CD4-positive, CD25-positive, alpha-beta regulatory T cell (primary cell): ENCODE results near the gene PHACTR2. TPM values are rescaled to one million over a fixed set of nuclear protein-coding genes. Genes with fewer than 3 reads are reported as not detected.

Source experiments
- ATAC-seq, 2 donors: fragments of 150-1000 bp; cut with Tn5 transposase; one replicate each; pipeline ENCODE4 v1.10.0; 2021; ENCODE audit warnings: low read depth in 2 of 2, moderate number of reproducible peaks in 2 of 2, moderate library complexity in 1 of 2
- DNase-seq, 3 donors: peaks; one replicate each; pipeline versions ENCODE4 v3.0.0 to v3.0.0-alpha.2; 2012 to 2022; ENCODE audit warnings: mixed read lengths in 1 of 3
- H3K27ac ChIP-seq: one replicate; pipeline ENCODE4 v1.7.0; 2013; ENCODE audit warnings: mild to moderate bottlenecking, low read length; ENCODE audit not compliant: insufficient read depth, poor library complexity, severe bottlenecking
- H3K27me3 ChIP-seq: one replicate; pipeline ENCODE4 v1.7.0; 2013; ENCODE audit warnings: low read length; ENCODE audit not compliant: control insufficient read depth, insufficient read depth
- H3K36me3 ChIP-seq: one replicate; pipeline ENCODE4 v1.7.0; 2013; ENCODE audit warnings: mild to moderate bottlenecking, low read length, moderate library complexity; ENCODE audit not compliant: control insufficient read depth, insufficient read depth
- H3K4me1 ChIP-seq: 2 replicates; pipeline ENCODE4 v1.7.0; 2013; ENCODE audit warnings: mild to moderate bottlenecking, low read length; ENCODE audit not compliant: insufficient read depth, control insufficient read depth, poor library complexity, severe bottlenecking
- H3K4me3 ChIP-seq: one replicate; pipeline ENCODE4 v1.7.0; 2013; ENCODE audit warnings: low read depth, mild to moderate bottlenecking, low read length, moderate library complexity
- H3K9me3 ChIP-seq, 2 experiments: 1 replicate in 1 of 2; 2 replicates in 1 of 2; pipeline ENCODE4 v1.7.0; 2013; ENCODE audit warnings: low read length in 2 of 2, mild to moderate bottlenecking in 1 of 2, moderate library complexity in 1 of 2; ENCODE audit not compliant: control insufficient read depth in 2 of 2
- H3K27ac Mint-ChIP-seq, 3 donors: one replicate each; pipeline ENCODE4 v1.8.0; 2020 to 2022; ENCODE audit warnings: mild to moderate bottlenecking in 3 of 3, mixed read lengths in 3 of 3, moderate library complexity in 2 of 3
- H3K27me3 Mint-ChIP-seq: one replicate; pipeline ENCODE4 v1.8.0; 2022; ENCODE audit warnings: mild to moderate bottlenecking, mixed read lengths
- H3K36me3 Mint-ChIP-seq: one replicate; pipeline ENCODE4 v1.8.0; 2020; ENCODE audit warnings: mixed read lengths
- H3K4me1 Mint-ChIP-seq, 4 donors: one replicate each; pipeline ENCODE4 v1.8.0; 2020 to 2022; ENCODE audit warnings: mixed read lengths in 4 of 4, mild to moderate bottlenecking in 1 of 4
- H3K4me3 Mint-ChIP-seq, 4 donors: one replicate each; pipeline ENCODE4 v1.8.0; 2020 to 2022; ENCODE audit warnings: mild to moderate bottlenecking in 4 of 4, mixed read lengths in 4 of 4, moderate library complexity in 3 of 4
- H3K9me3 Mint-ChIP-seq, 7 donors: one replicate each; pipeline ENCODE4 v1.8.0; 2020 to 2022; ENCODE audit warnings: mixed read lengths in 7 of 7, mild to moderate bottlenecking in 3 of 7, moderate library complexity in 2 of 7
- polyA plus RNA-seq, 4 donors: library from polyadenylated mRNA; unstranded; fragments of 300-500 nt; fragmentation: Illumina TruSeq; gene quantifications; one replicate each; pipeline ENCODE4 v1.2.3, GENCODE V29; 2021
- total RNA-seq: library from RNA; stranded (reverse); gene quantifications from one replicate; pipeline ENCODE4 v1.2.3, GENCODE V29; 2022

Gene PHACTR2
- total and polyA plus RNA-seq, 5 donors from 2014 or later = 16.1 to 70.2 (median 29.8) TPM

GRCh38 chr6:143687591-143687990 is 9.8 kb downstream of the PHACTR2 start:
- Histone ChIP-seq H3K27me3 (no peaks in the 10 kb centered on the region), H3K36me3 (no peaks in the 10 kb centered on the region), H3K9me3 (peaks cover 3 to 4% of the 10 kb centered on the region in 2 experiments), H3K4me1 (no peaks in the 10 kb centered on the region), H3K4me3 (no peak overlapping the region), H3K27ac (no peak overlapping the region)
- H3K9me3 Mint-ChIP-seq = peaks cover 0 to 5% (median 0%) of the 10 kb centered on the region in 7 donors
- H3K4me1 Mint-ChIP-seq = peaks cover 0 to 71% (median 47%) of the 10 kb centered on the region in 4 donors
- H3K27ac Mint-ChIP-seq = no peak overlapping the region
- ATAC-seq (no peak), DNase-seq (no peak)
- peaks cover 22% of the 10 kb centered on the region for H3K36me3 Mint-ChIP-seq
- H3K4me3 Mint-ChIP-seq = no peak overlapping the region
- H3K27me3 Mint-ChIP-seq = no peaks in the 10 kb centered on the region

GRCh38 chr6:143688681-143689080 is 10.9 kb downstream of the PHACTR2 start:
- Mint-ChIP-seq H3K27ac (no peak overlapping the region), H3K36me3 (peaks cover 18% of the 10 kb centered on the region), H3K27me3 (no peaks in the 10 kb centered on the region), H3K4me3 (peak overlapping the region in 1 of 4 donors; percentile 6), H3K9me3 (peaks cover 0 to 4% (median 0%) of the 10 kb centered on the region in 7 donors), H3K4me1 (peaks cover 0 to 68% (median 52%) of the 10 kb centered on the region in 4 donors)
- no peak overlapping the region for H3K27ac ChIP-seq
- no peaks in the 10 kb centered on the region for H3K36me3 ChIP-seq
- no peak for DNase-seq
- H3K9me3 ChIP-seq = no peaks in the 10 kb centered on the region
- no peak for ATAC-seq
- H3K4me1 ChIP-seq = no peaks in the 10 kb centered on the region
- no peak overlapping the region for H3K4me3 ChIP-seq
- H3K27me3 ChIP-seq = no peaks in the 10 kb centered on the region

GRCh38 chr6:143689852-143690251 is 12.1 kb downstream of the PHACTR2 start:
- Mint-ChIP-seq H3K27me3 (no peaks in the 10 kb centered on the region), H3K36me3 (peaks cover 18% of the 10 kb centered on the region), H3K9me3 (no peaks in the 10 kb centered on the region), H3K4me3 (peak overlapping the region in 1 of 4 donors; percentile 8), H3K4me1 (peaks cover 5 to 70% (median 55%) of the 10 kb centered on the region in 4 donors), H3K27ac (peak overlapping the region in 1 of 3 donors; percentile 1)
- Histone ChIP-seq H3K36me3 (no peaks in the 10 kb centered on the region), H3K27me3 (no peaks in the 10 kb centered on the region), H3K9me3 (no peaks in the 10 kb centered on the region), H3K4me3 (no peak overlapping the region), H3K27ac (no peak overlapping the region), H3K4me1 (no peaks in the 10 kb centered on the region)
- no peak for DNase-seq
- ATAC-seq = no peak

DNA sequence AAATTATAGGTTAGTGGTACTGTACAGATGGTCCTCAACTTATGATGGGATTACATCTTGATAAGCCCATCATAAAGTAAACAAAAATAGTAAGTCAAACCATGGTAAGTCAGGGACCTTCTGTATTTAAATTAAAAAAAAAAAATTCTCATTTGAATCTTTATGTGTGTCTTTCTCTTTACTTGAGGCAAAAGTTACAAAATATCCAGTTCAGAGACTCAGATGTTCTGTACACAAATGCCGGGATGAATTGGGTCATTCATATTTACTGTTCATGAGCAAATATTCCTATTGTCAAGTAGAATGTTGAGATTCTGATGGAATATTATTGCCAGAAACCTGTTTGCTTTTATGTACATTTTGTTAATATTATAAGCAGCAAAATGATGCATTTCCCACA is 13.4 kb downstream of the PHACTR2 start:
- no peak overlapping the region for H3K27ac ChIP-seq
- no peak overlapping the region for H3K4me3 ChIP-seq
- H3K27ac Mint-ChIP-seq = no peak overlapping the region
- DNase-seq (no peak), ATAC-seq (no peak)
- H3K9me3 ChIP-seq = no peaks in the 10 kb centered on the region
- H3K4me1 ChIP-seq = peaks cover 9% of the 10 kb centered on the region
- H3K4me1 Mint-ChIP-seq = peaks cover 16 to 81% (median 64%) of the 10 kb centered on the region in 4 donors
- H3K27me3 Mint-ChIP-seq = no peaks in the 10 kb centered on the region
- no peak overlapping the region for H3K4me3 Mint-ChIP-seq
- H3K27me3 ChIP-seq = no peaks in the 10 kb centered on the region
- no peaks in the 10 kb centered on the region for H3K36me3 ChIP-seq
- no peaks in the 10 kb centered on the region for H3K9me3 Mint-ChIP-seq
- H3K36me3 Mint-ChIP-seq = peaks cover 18% of the 10 kb centered on the region

DNA sequence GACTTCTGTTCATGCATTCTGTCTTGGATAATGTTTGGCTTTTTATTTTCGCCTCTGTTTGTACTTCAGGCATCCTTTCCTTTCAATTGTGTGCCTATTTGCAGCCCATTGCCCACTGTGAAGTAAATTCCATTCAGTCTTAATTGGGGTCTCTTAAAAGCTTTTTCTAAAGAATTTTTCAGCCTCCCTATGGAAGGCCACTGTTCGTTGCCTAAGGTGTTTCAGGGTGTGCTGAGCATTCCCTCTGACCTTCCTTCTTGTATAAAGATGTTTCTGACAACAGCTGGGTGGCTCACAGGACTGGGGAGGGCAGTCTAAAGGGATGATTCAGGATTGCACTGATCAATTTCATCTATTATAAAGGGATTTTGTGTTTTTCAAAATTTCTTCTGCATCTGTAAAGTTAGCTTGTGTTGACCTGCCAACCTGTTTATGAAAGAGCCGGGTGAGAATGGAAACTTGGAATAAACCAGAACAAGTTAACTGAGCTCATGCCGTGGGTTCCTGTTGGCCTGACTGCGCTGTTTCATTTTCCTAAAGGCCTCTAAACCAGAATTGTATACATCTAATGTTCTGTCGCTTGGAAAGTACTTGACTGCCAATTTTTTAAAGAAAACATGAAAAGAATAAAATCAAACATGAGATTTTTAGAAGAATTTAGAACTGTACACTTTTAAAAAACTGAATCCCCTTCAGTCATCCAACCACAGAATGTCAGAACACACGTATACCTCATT is 14.3 kb downstream of the PHACTR2 start:
- no peaks in the 10 kb centered on the region for H3K27me3 Mint-ChIP-seq
- no peaks in the 10 kb centered on the region for H3K9me3 ChIP-seq
- H3K36me3 Mint-ChIP-seq = peaks cover 18% of the 10 kb centered on the region
- H3K36me3 ChIP-seq = no peaks in the 10 kb centered on the region
- no peaks in the 10 kb centered on the region for H3K9me3 Mint-ChIP-seq
- ATAC-seq = no peak
- H3K4me1 ChIP-seq = peaks cover 9% of the 10 kb centered on the region
- peaks cover 25 to 90% (median 70%) of the 10 kb centered on the region in 4 donors for H3K4me1 Mint-ChIP-seq
- no peak overlapping the region for H3K4me3 ChIP-seq
- H3K27ac Mint-ChIP-seq = no peak overlapping the region
- H3K27ac ChIP-seq = no peak overlapping the region
- no peaks in the 10 kb centered on the region for H3K27me3 ChIP-seq
- H3K4me3 Mint-ChIP-seq = no peak overlapping the region
- no peak for DNase-seq

DNA sequence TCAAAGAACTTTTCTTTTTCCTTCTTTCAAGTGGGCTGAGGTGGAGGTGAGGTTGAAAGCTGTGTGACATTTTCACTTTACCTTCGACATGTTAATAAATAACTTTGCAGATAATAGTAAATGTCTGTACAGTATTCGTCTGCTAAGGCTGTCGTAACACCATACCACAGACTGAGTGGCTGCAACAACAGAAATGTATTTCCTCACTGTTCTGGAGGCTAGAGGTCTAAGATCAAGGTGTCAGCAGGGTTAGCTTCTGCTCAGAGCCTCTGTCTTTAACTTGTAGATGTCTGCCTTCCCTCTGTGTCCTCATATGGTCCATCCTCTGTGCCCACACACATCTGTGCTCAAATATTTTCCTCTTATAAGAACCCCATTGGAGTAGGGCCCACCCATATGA is 14.9 kb downstream of the PHACTR2 start:
- H3K27me3 ChIP-seq = no peaks in the 10 kb centered on the region
- no peak for ATAC-seq
- DNase-seq = no peak
- Mint-ChIP-seq H3K27me3 (no peaks in the 10 kb centered on the region), H3K9me3 (no peaks in the 10 kb centered on the region), H3K36me3 (peaks cover 18% of the 10 kb centered on the region), H3K4me1 (peaks cover 28 to 88% (median 70%) of the 10 kb centered on the region in 4 donors), H3K27ac (no peak overlapping the region), H3K4me3 (no peak overlapping the region)
- no peak overlapping the region for H3K27ac ChIP-seq
- H3K36me3 ChIP-seq = no peaks in the 10 kb centered on the region
- no peaks in the 10 kb centered on the region for H3K9me3 ChIP-seq
- no peak overlapping the region for H3K4me3 ChIP-seq
- H3K4me1 ChIP-seq = peaks cover 9% of the 10 kb centered on the region

DNA sequence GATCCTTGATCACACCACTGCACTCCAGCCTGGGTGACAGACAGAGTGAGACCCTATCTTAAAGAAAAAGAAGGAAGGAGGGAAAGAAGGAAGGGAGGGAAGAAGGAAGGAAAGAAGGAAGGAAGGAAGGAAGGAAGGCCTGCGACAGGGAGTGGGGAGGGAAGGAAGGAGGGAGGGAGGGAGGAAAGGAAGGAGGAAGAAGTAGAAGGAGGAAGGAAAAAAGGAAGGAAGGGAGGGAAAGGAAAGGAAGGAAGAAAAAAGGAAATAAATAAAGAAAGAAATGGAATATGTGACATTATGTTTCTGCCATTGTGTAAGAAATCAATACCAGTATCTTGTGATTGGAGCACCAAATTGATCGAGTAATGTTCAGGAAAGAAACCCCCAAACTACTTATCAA is 16.2 kb downstream of the PHACTR2 start:
- ATAC-seq = no peak
- DNase-seq = no peak
- peak overlapping the region; percentile 11 to 53 (median 16) for H3K27ac Mint-ChIP-seq
- no peaks in the 10 kb centered on the region for H3K27me3 Mint-ChIP-seq
- Histone ChIP-seq H3K4me1 (peaks cover 9% of the 10 kb centered on the region), H3K4me3 (no peak overlapping the region), H3K27ac (no peak overlapping the region), H3K9me3 (no peaks in the 10 kb centered on the region), H3K27me3 (no peaks in the 10 kb centered on the region), H3K36me3 (no peaks in the 10 kb centered on the region)
- H3K4me1 Mint-ChIP-seq = peaks cover 35 to 81% (median 66%) of the 10 kb centered on the region in 4 donors
- H3K4me3 Mint-ChIP-seq = peak overlapping the region in 1 of 4 donors; percentile 46
- H3K9me3 Mint-ChIP-seq = no peaks in the 10 kb centered on the region
- peaks cover 14% of the 10 kb centered on the region for H3K36me3 Mint-ChIP-seq

GRCh38 chr6:143694560-143694959 is 16.8 kb downstream of the PHACTR2 start:
- Histone ChIP-seq H3K4me1 (peaks cover 9% of the 10 kb centered on the region), H3K4me3 (no peak overlapping the region), H3K9me3 (no peaks in the 10 kb centered on the region), H3K36me3 (no peaks in the 10 kb centered on the region), H3K27ac (no peak overlapping the region), H3K27me3 (no peaks in the 10 kb centered on the region)
- Mint-ChIP-seq H3K36me3 (peaks cover 19% of the 10 kb centered on the region), H3K27ac (peak overlapping the region in 2 of 3 donors; percentile 11 to 53), H3K27me3 (no peaks in the 10 kb centered on the region), H3K4me3 (peak overlapping the region in 1 of 4 donors; percentile 3), H3K4me1 (peaks cover 40 to 77% (median 65%) of the 10 kb centered on the region in 4 donors), H3K9me3 (no peaks in the 10 kb centered on the region)
- DNase-seq = no peak
- no peak for ATAC-seq
